ENCODE data around the gene GABRR3.

DNA sequence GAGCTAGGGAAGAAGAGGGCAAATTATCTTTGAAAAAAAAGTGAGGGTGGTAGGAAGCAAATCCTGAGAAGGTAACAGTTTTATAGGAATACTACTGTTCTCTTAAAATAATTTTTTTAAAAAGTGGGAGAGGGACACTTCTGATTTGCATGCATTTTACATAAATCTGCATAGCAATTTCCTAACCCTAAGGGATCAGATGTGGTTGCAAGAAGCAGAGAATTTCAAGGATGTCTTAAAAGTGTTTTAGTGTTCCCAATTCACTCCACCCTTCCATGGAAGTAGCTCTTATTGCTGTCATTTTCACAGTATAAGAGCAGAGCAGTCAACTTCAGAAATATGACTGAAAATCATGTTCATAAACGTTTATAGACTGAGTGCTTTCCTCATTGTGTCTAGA, 35.1 kb downstream of the GABRR3 start:
- TF ChIP-seq, protein P1, sequence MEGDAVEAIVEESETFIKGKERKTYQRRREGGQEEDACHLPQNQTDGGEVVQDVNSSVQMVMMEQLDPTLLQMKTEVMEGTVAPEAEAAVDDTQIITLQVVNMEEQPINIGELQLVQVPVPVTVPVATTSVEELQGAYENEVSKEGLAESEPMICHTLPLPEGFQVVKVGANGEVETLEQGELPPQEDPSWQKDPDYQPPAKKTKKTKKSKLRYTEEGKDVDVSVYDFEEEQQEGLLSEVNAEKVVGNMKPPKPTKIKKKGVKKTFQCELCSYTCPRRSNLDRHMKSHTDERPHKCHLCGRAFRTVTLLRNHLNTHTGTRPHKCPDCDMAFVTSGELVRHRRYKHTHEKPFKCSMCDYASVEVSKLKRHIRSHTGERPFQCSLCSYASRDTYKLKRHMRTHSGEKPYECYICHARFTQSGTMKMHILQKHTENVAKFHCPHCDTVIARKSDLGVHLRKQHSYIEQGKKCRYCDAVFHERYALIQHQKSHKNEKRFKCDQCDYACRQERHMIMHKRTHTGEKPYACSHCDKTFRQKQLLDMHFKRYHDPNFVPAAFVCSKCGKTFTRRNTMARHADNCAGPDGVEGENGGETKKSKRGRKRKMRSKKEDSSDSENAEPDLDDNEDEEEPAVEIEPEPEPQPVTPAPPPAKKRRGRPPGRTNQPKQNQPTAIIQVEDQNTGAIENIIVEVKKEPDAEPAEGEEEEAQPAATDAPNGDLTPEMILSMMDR (IDR thresholded peaks at IDR 0.05; ENCODE audit: low read length), result no peak
- TF ChIP-seq EZH2 (optimal IDR thresholded peaks at IDR 0.05; ENCODE audit: low read depth, low read length) (no peak), EZH2phosphoT487 (IDR thresholded peaks at IDR 0.05; ENCODE audit: low read length) (no peak)

All from MM.1S (cell line).